ENCODE measurements around the gene HOXC13. TPM values are rescaled to one million over a fixed set of nuclear protein-coding genes. Genes with fewer than 3 reads are reported as not detected.

Gene HOXC13
- total and polyA plus RNA-seq, 2 experiments from 2014 or later = 0.10 TPM; not detected in 1

GRCh38 chr12:53994264-53995001 lies 55.8 kb downstream of the HOXC13 start:
- peak overlapping the region; percentile 81 for H3K4me2 ChIP-seq

GRCh38 chr12:53995002-53995377 lies 56.4 kb downstream of the HOXC13 start:
- H3K27me3 ChIP-seq (ENCODE audit: insufficient read depth) = peaks cover 100% of the 10 kb centered on the region
- no peaks in the 10 kb centered on the region for H3K79me2 ChIP-seq (replicated peaks; ENCODE audit: insufficient read depth)
- peaks cover 45% of the 10 kb centered on the region for H3K4me1 ChIP-seq (ENCODE audit: insufficient read depth)
- H3K4me3 Mint-ChIP-seq = peak overlapping the region; percentile 63
- no peaks in the 10 kb centered on the region; the same call in 2 of the 3 replicates for H3K36me3 Mint-ChIP-seq (ENCODE audit: low read depth)
- peaks cover 50% of the 10 kb centered on the region for H3K4me1 Mint-ChIP-seq
- H2AFZ ChIP-seq = no peak overlapping the region
- ATAC-seq = no peak
- H3K4me2 ChIP-seq = peak overlapping the region; percentile 81
- H3K27ac ChIP-seq (ENCODE audit: low read depth) = no peak overlapping the region
- peaks cover 40% of the 10 kb centered on the region for H3F3A ChIP-seq (replicated peaks; ENCODE audit: low read depth)
- H3K27ac Mint-ChIP-seq = no peak overlapping the region
- TF ChIP-seq EZH2phosphoT487 (IDR thresholded peaks at IDR 0.05; ENCODE audit: unreplicated experiment) = peak; percentile 43
- TF ChIP-seq POLR2AphosphoS5 (IDR thresholded peaks at IDR 0.05; ENCODE audit: low read depth) = no peak
- peak; percentile 91 for TF ChIP-seq EZH2 (IDR thresholded peaks at IDR 0.05; ENCODE audit: low read depth, unreplicated experiment)
- TF ChIP-seq STAT1 (IDR thresholded peaks at IDR 0.05; ENCODE audit: unreplicated experiment) = no peak
- peaks cover 100% of the 10 kb centered on the region for H3K27me3 Mint-ChIP-seq (ENCODE audit: insufficient read depth, low read depth, poor library complexity)
- peaks cover 3% of the 10 kb centered on the region; the same call in 2 of the 3 replicates for H3K9me3 Mint-ChIP-seq
- H3K36me3 ChIP-seq (ENCODE audit: insufficient read depth) = no peaks in the 10 kb centered on the region
- H3K9me2 ChIP-seq (ENCODE audit: insufficient read depth) = no peaks in the 10 kb centered on the region
- DNase-seq (ENCODE audit: low spot score) = no peak
- H3K4me3 ChIP-seq = peak overlapping the region; percentile 51
- peaks cover 18% of the 10 kb centered on the region for H4K20me1 ChIP-seq (replicated peaks; ENCODE audit: insufficient read depth)

More at GRCh38 chr12:53994264-53995001, 55.8 kb downstream of the HOXC13 start:
- H3K36me3 Mint-ChIP-seq (ENCODE audit: low read depth) = no peaks in the 10 kb centered on the region; the same call in 2 of the 3 replicates
- H3K27me3 Mint-ChIP-seq (ENCODE audit: insufficient read depth, low read depth, poor library complexity) = peaks cover 100% of the 10 kb centered on the region
- Histone ChIP-seq H3K9me2 (ENCODE audit: insufficient read depth) (no peaks in the 10 kb centered on the region), H2AFZ (no peak overlapping the region), H3K4me3 (peak overlapping the region; percentile 51), H3F3A (replicated peaks; ENCODE audit: low read depth) (peaks cover 46% of the 10 kb centered on the region), H4K20me1 (replicated peaks; ENCODE audit: insufficient read depth) (peaks cover 23% of the 10 kb centered on the region), H3K4me1 (ENCODE audit: insufficient read depth) (peaks cover 42% of the 10 kb centered on the region), H3K27ac (ENCODE audit: low read depth) (no peak overlapping the region), H3K27me3 (ENCODE audit: insufficient read depth) (peaks cover 100% of the 10 kb centered on the region), H3K36me3 (ENCODE audit: insufficient read depth) (no peaks in the 10 kb centered on the region), H3K79me2 (replicated peaks; ENCODE audit: insufficient read depth) (no peaks in the 10 kb centered on the region)
- H3K4me1 Mint-ChIP-seq = peaks cover 52% of the 10 kb centered on the region
- no peak overlapping the region for H3K27ac Mint-ChIP-seq
- ATAC-seq = peak; percentile 10
- peaks cover 3% of the 10 kb centered on the region; the same call in 2 of the 3 replicates for H3K9me3 Mint-ChIP-seq
- TF ChIP-seq CREB1 (CRISPR knock-in tag; IDR thresholded peaks at IDR 0.05; ENCODE audit: low read depth) = no peak
- peak; percentile 98 for TF ChIP-seq EZH2 (IDR thresholded peaks at IDR 0.05; ENCODE audit: low read depth, unreplicated experiment)
- TF ChIP-seq EZH2phosphoT487 (IDR thresholded peaks at IDR 0.05; ENCODE audit: unreplicated experiment) = peak; percentile 89
- peak; percentile 51 for DNase-seq (ENCODE audit: low spot score)
- H3K4me3 Mint-ChIP-seq = peak overlapping the region; percentile 63

GRCh38 chr12:53995378-53996239 lies 57.0 kb downstream of the HOXC13 start:
- Histone ChIP-seq H3K36me3 (ENCODE audit: insufficient read depth) (no peaks in the 10 kb centered on the region), H2AFZ (peak overlapping the region; percentile 74; the same call in 1 of the 2 replicates), H3K4me3 (peak overlapping the region; percentile 51), H4K20me1 (replicated peaks; ENCODE audit: insufficient read depth) (peaks cover 12% of the 10 kb centered on the region), H3K27me3 (ENCODE audit: insufficient read depth) (peaks cover 100% of the 10 kb centered on the region), H3K4me2 (peak overlapping the region; percentile 81), H3K4me1 (ENCODE audit: insufficient read depth) (peaks cover 39% of the 10 kb centered on the region), H3K9me2 (ENCODE audit: insufficient read depth) (no peaks in the 10 kb centered on the region), H3K27ac (ENCODE audit: low read depth) (no peak overlapping the region), H3K79me2 (replicated peaks; ENCODE audit: insufficient read depth) (no peaks in the 10 kb centered on the region), H3F3A (replicated peaks; ENCODE audit: low read depth) (peaks cover 34% of the 10 kb centered on the region)
- Mint-ChIP-seq H3K4me3 (peak overlapping the region; percentile 63), H3K27me3 (ENCODE audit: insufficient read depth, low read depth, poor library complexity) (peaks cover 100% of the 10 kb centered on the region), H3K4me1 (peaks cover 46% of the 10 kb centered on the region), H3K36me3 (ENCODE audit: low read depth) (no peaks in the 10 kb centered on the region), H3K9me3 (peaks cover 3% of the 10 kb centered on the region; the same call in 2 of the 3 replicates), H3K27ac (no peak overlapping the region)
- ATAC-seq (peak; percentile 49), DNase-seq (ENCODE audit: low spot score) (peak; percentile 88)
- TF ChIP-seq ETS1 (IDR thresholded peaks at IDR 0.05) (0 out of 2 replicates have a peak, but pooled peaks have one; percentile 10), EZH2 (IDR thresholded peaks at IDR 0.05; ENCODE audit: low read depth, unreplicated experiment) (peak; percentile 62), CREB1 (CRISPR knock-in tag; IDR thresholded peaks at IDR 0.05; ENCODE audit: low read depth) (no peak), EZH2phosphoT487 (IDR thresholded peaks at IDR 0.05; ENCODE audit: unreplicated experiment) (peak; percentile 49)

Measured in GM23338 (cell line).